ENCODE measurements around the gene HS3ST1. TPM values are rescaled to one million over a fixed set of nuclear protein-coding genes. Genes with fewer than 3 reads are reported as not detected.

HS3ST1 gene
- total RNA-seq, 2 donors from 2014 or later: 1.3 to 2.8 TPM

DNA sequence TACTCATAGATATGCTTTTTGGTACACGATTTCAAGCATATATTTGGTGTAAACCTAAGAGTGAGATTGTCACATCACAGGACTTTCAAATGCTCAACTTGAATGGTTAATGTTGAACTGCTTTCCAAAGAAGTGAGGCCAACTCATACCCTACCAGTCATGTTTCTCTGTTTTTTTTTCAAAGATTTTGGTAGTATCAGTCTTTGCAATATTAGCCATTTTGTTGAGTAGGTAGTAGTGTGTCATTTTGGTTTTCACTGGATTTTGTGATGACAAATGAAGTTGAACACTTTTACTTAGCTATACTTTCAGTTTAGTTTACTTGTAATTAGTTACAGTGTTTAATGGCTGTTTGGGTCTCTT, 12.5 kb upstream of the HS3ST1 start:
- Histone ChIP-seq H3K4me1 (ENCODE audit: control insufficient read depth, insufficient read depth, low read length) (no peaks in the 10 kb centered on the region), H3K9ac (ENCODE audit: extremely low read depth, low read length, poor library complexity, severe bottlenecking) (no peak overlapping the region), H3K36me3 (ENCODE audit: control insufficient read depth, insufficient read depth, low read length) (no peaks in the 10 kb centered on the region), H3K4me3 (ENCODE audit: low read length) (no peak overlapping the region), H3K27me3 (ENCODE audit: control insufficient read depth, insufficient read depth, low read length, poor library complexity, severe bottlenecking) (no peaks in the 10 kb centered on the region), H3K27ac (ENCODE audit: low read depth, low read length) (no peak overlapping the region), H3K9me3 (ENCODE audit: control insufficient read depth, low read length) (no peaks in the 10 kb centered on the region)
- DNase-seq: no peak
- no peaks in the 10 kb centered on the region for H3K9me3 Mint-ChIP-seq
- H3K4me3 Mint-ChIP-seq: no peak overlapping the region
- TF ChIP-seq, protein P1, sequence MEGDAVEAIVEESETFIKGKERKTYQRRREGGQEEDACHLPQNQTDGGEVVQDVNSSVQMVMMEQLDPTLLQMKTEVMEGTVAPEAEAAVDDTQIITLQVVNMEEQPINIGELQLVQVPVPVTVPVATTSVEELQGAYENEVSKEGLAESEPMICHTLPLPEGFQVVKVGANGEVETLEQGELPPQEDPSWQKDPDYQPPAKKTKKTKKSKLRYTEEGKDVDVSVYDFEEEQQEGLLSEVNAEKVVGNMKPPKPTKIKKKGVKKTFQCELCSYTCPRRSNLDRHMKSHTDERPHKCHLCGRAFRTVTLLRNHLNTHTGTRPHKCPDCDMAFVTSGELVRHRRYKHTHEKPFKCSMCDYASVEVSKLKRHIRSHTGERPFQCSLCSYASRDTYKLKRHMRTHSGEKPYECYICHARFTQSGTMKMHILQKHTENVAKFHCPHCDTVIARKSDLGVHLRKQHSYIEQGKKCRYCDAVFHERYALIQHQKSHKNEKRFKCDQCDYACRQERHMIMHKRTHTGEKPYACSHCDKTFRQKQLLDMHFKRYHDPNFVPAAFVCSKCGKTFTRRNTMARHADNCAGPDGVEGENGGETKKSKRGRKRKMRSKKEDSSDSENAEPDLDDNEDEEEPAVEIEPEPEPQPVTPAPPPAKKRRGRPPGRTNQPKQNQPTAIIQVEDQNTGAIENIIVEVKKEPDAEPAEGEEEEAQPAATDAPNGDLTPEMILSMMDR (conservative IDR thresholded peaks at IDR 0.05): no peak
- WGBS, 2 experiments (ENCODE audit: insufficient coverage in 1 of 2, insufficient read length in 1 of 2): 91% methylated on average over 1 of the region's 1 CpG
- no peak overlapping the region for H3K27ac Mint-ChIP-seq
- H3K36me3 Mint-ChIP-seq (ENCODE audit: low read depth): no peaks in the 10 kb centered on the region
- H3K4me1 Mint-ChIP-seq: peaks cover 4% of the 10 kb centered on the region
- H3K27me3 Mint-ChIP-seq (ENCODE audit: insufficient read depth): no peaks in the 10 kb centered on the region

DNA sequence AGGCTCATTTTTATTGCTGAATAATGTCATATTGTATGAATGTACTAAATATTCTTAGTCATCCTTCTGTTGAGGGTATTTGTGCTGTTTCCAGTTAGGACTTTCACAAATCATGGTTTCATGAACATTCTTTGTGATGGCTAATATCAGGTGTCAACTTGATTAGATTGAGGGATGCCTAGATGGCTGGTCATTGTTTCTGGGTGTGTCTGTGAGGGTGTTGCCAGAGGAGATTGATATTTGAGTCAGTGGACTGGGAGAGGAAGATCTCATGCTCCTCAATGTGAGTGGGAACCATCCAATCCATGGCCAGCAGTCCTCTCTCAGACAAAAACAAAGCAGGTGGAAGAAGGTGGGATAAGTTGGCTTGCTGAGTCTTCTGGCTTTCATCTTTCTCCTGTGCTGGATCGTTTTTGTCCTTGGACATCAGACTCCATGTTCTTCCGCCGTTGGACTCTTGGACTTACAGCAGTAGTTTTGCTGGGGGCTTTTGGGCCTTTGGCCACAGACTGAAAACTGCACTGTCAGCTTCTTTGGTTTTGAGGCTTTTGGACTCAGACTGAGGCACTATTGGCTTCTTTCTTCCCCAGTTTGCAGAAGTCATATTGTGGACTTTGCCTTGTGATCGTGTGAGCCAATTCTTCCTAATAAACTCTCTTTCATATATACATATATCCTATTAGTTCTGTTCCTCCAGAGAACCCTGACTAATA, 11.9 kb upstream of the HS3ST1 start:
- H3K27me3 Mint-ChIP-seq (ENCODE audit: insufficient read depth): no peaks in the 10 kb centered on the region
- WGBS, 2 experiments (ENCODE audit: insufficient coverage in 1 of 2, insufficient read length in 1 of 2): 94 to 100% methylated on average over 2 to 4 of the region's 4 CpGs
- H3K9me3 Mint-ChIP-seq: no peaks in the 10 kb centered on the region
- no peak for DNase-seq
- Histone ChIP-seq H3K9me3 (ENCODE audit: control insufficient read depth, low read length) (no peaks in the 10 kb centered on the region), H3K4me1 (ENCODE audit: control insufficient read depth, insufficient read depth, low read length) (no peaks in the 10 kb centered on the region), H3K36me3 (ENCODE audit: control insufficient read depth, insufficient read depth, low read length) (no peaks in the 10 kb centered on the region), H3K27me3 (ENCODE audit: control insufficient read depth, insufficient read depth, low read length, poor library complexity, severe bottlenecking) (no peaks in the 10 kb centered on the region), H3K4me3 (ENCODE audit: low read length) (no peak overlapping the region), H3K27ac (ENCODE audit: low read depth, low read length) (no peak overlapping the region), H3K9ac (ENCODE audit: extremely low read depth, low read length, poor library complexity, severe bottlenecking) (no peak overlapping the region)
- H3K27ac Mint-ChIP-seq: no peak overlapping the region
- H3K4me1 Mint-ChIP-seq: peaks cover 4% of the 10 kb centered on the region
- no peak overlapping the region for H3K4me3 Mint-ChIP-seq
- TF ChIP-seq, protein P1 (conservative IDR thresholded peaks at IDR 0.05): no peak
- no peaks in the 10 kb centered on the region for H3K36me3 Mint-ChIP-seq (ENCODE audit: low read depth)

DNA sequence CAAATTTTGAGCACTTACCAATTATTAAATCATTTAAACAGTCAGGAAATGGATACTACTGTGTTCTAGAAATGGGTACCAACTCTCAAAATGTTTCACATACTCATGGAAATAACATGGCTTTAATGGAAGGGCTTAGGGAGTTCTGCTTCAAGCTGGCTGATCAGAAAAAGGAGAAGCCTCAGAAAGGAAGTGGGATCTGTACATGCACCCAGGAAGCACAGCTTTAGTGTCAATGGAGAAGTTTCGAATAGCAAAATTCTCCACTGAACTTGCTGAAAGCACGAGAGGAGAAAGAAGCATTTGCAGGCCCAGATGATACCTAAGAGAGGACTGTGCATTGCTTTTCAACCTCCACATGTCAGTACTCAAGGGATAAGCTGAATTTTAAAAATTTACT, 11.1 kb upstream of the HS3ST1 start:
- H3K36me3 Mint-ChIP-seq (ENCODE audit: low read depth): no peaks in the 10 kb centered on the region
- no peaks in the 10 kb centered on the region for H3K9me3 Mint-ChIP-seq
- 72 to 92% methylated on average over 2 of the region's 2 CpGs for WGBS, 2 experiments (ENCODE audit: insufficient coverage in 1 of 2, insufficient read length in 1 of 2)

More for the DNA sequence above, 11.1 kb upstream of the HS3ST1 start:
- no peaks in the 10 kb centered on the region for H3K9me3 ChIP-seq (ENCODE audit: control insufficient read depth, low read length)
- H3K4me1 ChIP-seq (ENCODE audit: control insufficient read depth, insufficient read depth, low read length): no peaks in the 10 kb centered on the region
- Mint-ChIP-seq H3K4me1 (peaks cover 4% of the 10 kb centered on the region), H3K27ac (no peak overlapping the region), H3K4me3 (no peak overlapping the region), H3K27me3 (ENCODE audit: insufficient read depth) (no peaks in the 10 kb centered on the region)
- H3K9ac ChIP-seq (ENCODE audit: extremely low read depth, low read length, poor library complexity, severe bottlenecking): no peak overlapping the region
- DNase-seq: no peak
- H3K36me3 ChIP-seq (ENCODE audit: control insufficient read depth, insufficient read depth, low read length): no peaks in the 10 kb centered on the region
- TF ChIP-seq, protein P1 (conservative IDR thresholded peaks at IDR 0.05): no peak
- H3K4me3 ChIP-seq (ENCODE audit: low read length): no peak overlapping the region
- no peaks in the 10 kb centered on the region for H3K27me3 ChIP-seq (ENCODE audit: control insufficient read depth, insufficient read depth, low read length, poor library complexity, severe bottlenecking)
- H3K27ac ChIP-seq (ENCODE audit: low read depth, low read length): no peak overlapping the region
